ENCODE measurements around the gene MYO16.
A peak's percentile ranks its signal among the peaks of the same experiment; 100 is the strongest.
"Not testable (repeated sequence)": the region's sequence is repeated elsewhere in the genome, so short reads cannot be mapped to it uniquely, and the experiment has no call there.

The MYO16 gene

GRCh38 chr13:109214393-109214792 lies 585.0 kb downstream of the MYO16 start:
- ATAC-seq, result no peak
- Mint-ChIP-seq H3K36me3 (no peaks in the 10 kb centered on the region), H3K4me3 (no peak overlapping the region), H3K27ac (no peak overlapping the region), H3K4me1 (no peaks in the 10 kb centered on the region), H3K9me3 (peaks cover 3% of the 10 kb centered on the region)
- DNase-seq (ENCODE audit: low spot score in 2 of 2), result no peak

GRCh38 chr13:109215377-109215776 lies 586.0 kb downstream of the MYO16 start:
- no peak overlapping the region for H3K4me3 Mint-ChIP-seq
- H3K27ac Mint-ChIP-seq, result no peak overlapping the region
- DNase-seq (ENCODE audit: low spot score in 2 of 2) (no peak), ATAC-seq (peak; percentile 59)
- H3K36me3 Mint-ChIP-seq, result no peaks in the 10 kb centered on the region
- peaks cover 3% of the 10 kb centered on the region for H3K9me3 Mint-ChIP-seq
- H3K4me1 Mint-ChIP-seq, result no peaks in the 10 kb centered on the region

GRCh38 chr13:109217510-109217909 lies 588.1 kb downstream of the MYO16 start:
- H3K27ac Mint-ChIP-seq; DNase-seq (ENCODE audit: low spot score in 2 of 2); H3K9me3 Mint-ChIP-seq; H3K4me3 Mint-ChIP-seq; H3K36me3 Mint-ChIP-seq; H3K4me1 Mint-ChIP-seq; ATAC-seq: not testable (repeated sequence)

GRCh38 chr13:109220631-109221030 lies 591.2 kb downstream of the MYO16 start:
- no peak for DNase-seq (ENCODE audit: low spot score in 2 of 2)
- H3K27ac Mint-ChIP-seq, result no peak overlapping the region
- no peak overlapping the region for H3K4me3 Mint-ChIP-seq
- no peak for ATAC-seq
- H3K36me3 Mint-ChIP-seq, result no peaks in the 10 kb centered on the region
- peaks cover 6% of the 10 kb centered on the region for H3K9me3 Mint-ChIP-seq
- H3K4me1 Mint-ChIP-seq, result no peaks in the 10 kb centered on the region

GRCh38 chr13:109224033-109224432 lies 594.6 kb downstream of the MYO16 start:
- ATAC-seq, result no peak
- Mint-ChIP-seq H3K4me1 (no peaks in the 10 kb centered on the region), H3K36me3 (no peaks in the 10 kb centered on the region), H3K27ac (no peak overlapping the region), H3K4me3 (no peak overlapping the region), H3K9me3 (peaks cover 6% of the 10 kb centered on the region)
- no peak for DNase-seq (ENCODE audit: low spot score in 2 of 2)

- DNase-seq (ENCODE audit: low spot score in 2 of 2), result no peak
- H3K4me1 Mint-ChIP-seq, result no peaks in the 10 kb centered on the region
- H3K27ac Mint-ChIP-seq, result no peak overlapping the region
- ATAC-seq, result no peak
- peaks cover 18% of the 10 kb centered on the region for H3K9me3 Mint-ChIP-seq
- no peak overlapping the region for H3K4me3 Mint-ChIP-seq
- H3K36me3 Mint-ChIP-seq, result no peaks in the 10 kb centered on the region
Observed at GRCh38 chr13:109226631-109227030, 597.2 kb downstream of the MYO16 start.

- Mint-ChIP-seq H3K4me1 (no peaks in the 10 kb centered on the region), H3K27ac (no peak overlapping the region), H3K36me3 (no peaks in the 10 kb centered on the region), H3K4me3 (no peak overlapping the region), H3K9me3 (peaks cover 18% of the 10 kb centered on the region)
- ATAC-seq, result no peak
- DNase-seq (ENCODE audit: low spot score in 2 of 2), result no peak
Observed at GRCh38 chr13:109227344-109227940, 598.0 kb downstream of the MYO16 start.

- no peak for ATAC-seq
- Mint-ChIP-seq H3K4me3 (no peak overlapping the region), H3K4me1 (no peaks in the 10 kb centered on the region), H3K36me3 (no peaks in the 10 kb centered on the region), H3K27ac (no peak overlapping the region), H3K9me3 (peaks cover 18% of the 10 kb centered on the region)
- DNase-seq (ENCODE audit: low spot score in 2 of 2), result no peak
Observed at GRCh38 chr13:109228211-109228610, 598.8 kb downstream of the MYO16 start.

- no peak overlapping the region for H3K4me3 Mint-ChIP-seq
- H3K36me3 Mint-ChIP-seq, result no peaks in the 10 kb centered on the region
- peaks cover 12% of the 10 kb centered on the region for H3K9me3 Mint-ChIP-seq
- no peak for ATAC-seq
- no peak overlapping the region for H3K27ac Mint-ChIP-seq
- DNase-seq (ENCODE audit: low spot score in 2 of 2), result no peak
- H3K4me1 Mint-ChIP-seq, result no peaks in the 10 kb centered on the region
Observed at GRCh38 chr13:109231888-109232287, 602.5 kb downstream of the MYO16 start.

GRCh38 chr13:109233293-109233692 lies 603.9 kb downstream of the MYO16 start:
- Mint-ChIP-seq H3K4me3 (no peak overlapping the region), H3K27ac (no peak overlapping the region), H3K9me3 (peaks cover 12% of the 10 kb centered on the region), H3K4me1 (no peaks in the 10 kb centered on the region), H3K36me3 (no peaks in the 10 kb centered on the region)
- no peak for ATAC-seq
- DNase-seq (ENCODE audit: low spot score in 2 of 2), result no peak

- H3K4me3 Mint-ChIP-seq, result no peak overlapping the region
- no peaks in the 10 kb centered on the region for H3K4me1 Mint-ChIP-seq
Observed at GRCh38 chr13:109235901-109236300, 606.5 kb downstream of the MYO16 start.

GRCh38 chr13:109241160-109241559 lies 611.7 kb downstream of the MYO16 start:
- Mint-ChIP-seq H3K27ac (no peak overlapping the region), H3K4me3 (no peak overlapping the region), H3K36me3 (no peaks in the 10 kb centered on the region), H3K9me3 (peaks cover 18% of the 10 kb centered on the region), H3K4me1 (no peaks in the 10 kb centered on the region)
- no peak for DNase-seq (ENCODE audit: low spot score in 2 of 2)
- no peak for ATAC-seq

More at GRCh38 chr13:109235901-109236300, 606.5 kb downstream of the MYO16 start:
- Mint-ChIP-seq H3K9me3 (peaks cover 6% of the 10 kb centered on the region), H3K27ac (no peak overlapping the region), H3K36me3 (no peaks in the 10 kb centered on the region)
- no peak for DNase-seq (ENCODE audit: low spot score in 2 of 2)
- no peak for ATAC-seq

GRCh38 chr13:109243311-109243951 lies 614.0 kb downstream of the MYO16 start:
- Mint-ChIP-seq H3K4me3 (no peak overlapping the region), H3K36me3 (no peaks in the 10 kb centered on the region), H3K4me1 (no peaks in the 10 kb centered on the region), H3K9me3 (peaks cover 23% of the 10 kb centered on the region), H3K27ac (no peak overlapping the region)
- DNase-seq (ENCODE audit: low spot score in 2 of 2), result no peak
- no peak for ATAC-seq

- Mint-ChIP-seq H3K36me3 (no peaks in the 10 kb centered on the region), H3K4me1 (no peaks in the 10 kb centered on the region), H3K27ac (no peak overlapping the region), H3K9me3 (peaks cover 23% of the 10 kb centered on the region), H3K4me3 (no peak overlapping the region)
- ATAC-seq (no peak), DNase-seq (ENCODE audit: low spot score in 2 of 2) (no peak)
Observed at GRCh38 chr13:109244566-109244965, 615.2 kb downstream of the MYO16 start.

- H3K27ac Mint-ChIP-seq, result no peak overlapping the region
- no peak for DNase-seq (ENCODE audit: low spot score in 2 of 2)
- H3K4me3 Mint-ChIP-seq, result no peak overlapping the region
- H3K4me1 Mint-ChIP-seq, result no peaks in the 10 kb centered on the region
- no peaks in the 10 kb centered on the region for H3K36me3 Mint-ChIP-seq
- H3K9me3 Mint-ChIP-seq, result peaks cover 17% of the 10 kb centered on the region
- no peak for ATAC-seq
Observed at GRCh38 chr13:109246001-109246400, 616.6 kb downstream of the MYO16 start.

- H3K9me3 Mint-ChIP-seq, result peaks cover 8% of the 10 kb centered on the region
- no peaks in the 10 kb centered on the region for H3K36me3 Mint-ChIP-seq
- ATAC-seq (no peak), DNase-seq (ENCODE audit: low spot score in 2 of 2) (no peak)
- H3K4me1 Mint-ChIP-seq, result no peaks in the 10 kb centered on the region
- H3K27ac Mint-ChIP-seq, result no peak overlapping the region
- H3K4me3 Mint-ChIP-seq, result no peak overlapping the region
Observed at GRCh38 chr13:109249780-109250528, 620.5 kb downstream of the MYO16 start.

All from stimulated activated effector memory CD8-positive, alpha-beta T cell treated with anti-CD3 and anti-CD28 coated beads, Interleukin-12 subunit alpha, Interleukin-12 subunit beta, amount 100 ng/mL, for 72 hours (primary cell).